Activated naive CD8-positive, alpha-beta T cell treated with anti-CD3 and anti-CD28 coated beads for 36 hours (primary cell): ENCODE results near the gene RBBP4. TPM values are rescaled to one million over a fixed set of nuclear protein-coding genes. Genes with fewer than 3 reads are reported as not detected.

Experiments
- DNase-seq: peaks from one replicate; pipeline ENCODE4 v3.0.0; 2021
- H3K27ac Mint-ChIP-seq: one replicate; pipeline ENCODE4 v1.8.0; 2022; ENCODE audit warnings: mild to moderate bottlenecking, moderate library complexity, mixed read lengths
- H3K27me3 Mint-ChIP-seq: one replicate; pipeline ENCODE4 v1.8.0; 2022; ENCODE audit warnings: mild to moderate bottlenecking, mixed read lengths
- H3K36me3 Mint-ChIP-seq: one replicate; pipeline ENCODE4 v1.8.0; 2021; ENCODE audit warnings: mild to moderate bottlenecking, mixed read lengths
- H3K4me1 Mint-ChIP-seq: one replicate; pipeline ENCODE4 v1.8.0; 2021; ENCODE audit warnings: mixed read lengths
- H3K4me3 Mint-ChIP-seq: one replicate; pipeline ENCODE4 v1.8.0; 2022; ENCODE audit warnings: mild to moderate bottlenecking, moderate library complexity, mixed read lengths
- H3K9me3 Mint-ChIP-seq: one replicate; pipeline ENCODE4 v1.8.0; 2022; ENCODE audit warnings: mixed read lengths
- total RNA-seq, 2 experiments: library from RNA; stranded (reverse); gene quantifications; one replicate each; pipeline ENCODE4 v1.2.3, GENCODE V29; 2021

RBBP4 gene
- 100 to 1,000 TPM; 313 to 317 TPM for total RNA-seq

DNA sequence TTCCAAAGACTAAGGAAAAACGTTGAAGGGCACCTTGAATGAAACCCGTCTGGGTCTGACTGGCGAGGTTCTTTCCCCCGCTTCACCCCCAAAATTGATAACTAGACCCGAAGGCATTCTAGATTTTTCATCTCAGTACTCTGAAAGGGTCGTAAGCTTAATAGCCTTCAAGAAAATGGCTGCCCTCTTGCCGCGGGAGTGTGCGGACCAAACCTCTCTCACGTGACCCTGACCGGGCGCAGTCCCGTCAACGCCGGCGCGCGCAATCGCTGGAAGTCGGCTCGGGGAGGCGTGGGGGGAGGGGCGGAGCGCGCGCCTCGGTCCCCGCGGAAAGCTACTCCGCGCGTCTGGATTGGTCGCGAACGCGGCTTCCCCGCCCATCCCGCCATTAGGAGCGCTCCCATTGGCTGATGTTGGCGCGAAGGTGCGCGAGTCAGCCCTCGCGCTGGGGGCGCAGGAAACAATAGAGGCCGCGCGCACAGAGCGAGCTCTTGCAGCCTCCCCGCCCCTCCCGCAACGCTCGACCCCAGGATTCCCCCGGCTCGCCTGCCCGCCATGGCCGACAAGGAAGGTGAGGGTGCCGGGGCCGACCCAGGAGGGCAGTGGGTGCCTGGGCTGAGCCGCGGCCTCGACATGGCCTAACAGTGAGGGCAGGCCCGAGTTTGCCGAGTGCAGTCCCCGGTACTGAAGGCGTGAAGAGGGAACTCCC lies at the start of gene RBBP4:
TSS of gene RBBP4 (plus strand) at position 457 of the 709 bp plus-strand sequence. CDS start at position 556, 99 bp downstream.
- Mint-ChIP-seq H3K27ac (peak within 1 kb of the TSS; percentile 98), H3K36me3 (peaks cover 54% of the 10 kb centered on the region), H3K4me1 (peaks cover 37% of the 10 kb centered on the region), H3K9me3 (no peaks in the 10 kb centered on the region), H3K27me3 (no peaks in the 10 kb centered on the region), H3K4me3 (peak within 1 kb of the TSS; percentile 98)
- peak; percentile 99 for DNase-seq

DNA sequence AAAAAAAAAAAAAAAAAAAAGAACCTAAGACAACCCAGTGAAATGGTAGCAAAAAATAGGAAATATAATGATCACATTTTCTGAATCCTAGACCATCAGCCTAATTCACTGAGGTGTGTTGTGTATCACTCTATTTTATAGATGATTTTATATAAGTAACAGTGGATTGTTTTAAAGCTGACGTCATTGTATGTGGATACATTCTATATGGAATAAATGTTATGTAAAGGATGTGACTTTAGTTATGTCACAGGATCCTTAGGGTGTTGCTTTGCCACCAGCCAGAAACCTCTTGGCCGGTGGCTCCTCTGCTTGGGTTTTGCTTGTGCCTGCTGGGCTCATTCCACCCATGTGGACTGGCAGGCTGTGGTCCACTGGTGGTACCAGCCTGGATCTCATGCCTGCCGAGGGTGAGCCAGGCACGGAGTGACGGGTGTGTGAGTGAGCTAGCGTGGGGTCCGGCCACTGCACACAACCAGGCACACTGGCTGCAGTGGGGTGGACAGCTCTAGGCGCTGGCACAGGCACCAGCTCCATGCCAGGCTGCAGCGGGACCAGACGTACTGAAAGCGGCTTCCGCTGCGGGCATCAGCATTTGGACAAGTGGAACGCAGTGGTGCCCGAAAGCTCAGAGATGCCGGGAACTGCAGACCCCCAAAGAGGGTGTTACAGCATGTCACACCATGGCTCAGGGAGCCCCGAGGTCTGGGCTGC lies 45.1 kb upstream of the RBBP4 start:
- H3K9me3 Mint-ChIP-seq, result no peaks in the 10 kb centered on the region
- H3K4me3 Mint-ChIP-seq, result no peak overlapping the region
- H3K4me1 Mint-ChIP-seq, result no peaks in the 10 kb centered on the region
- DNase-seq, result no peak
- no peak overlapping the region for H3K27ac Mint-ChIP-seq
- peaks cover 4% of the 10 kb centered on the region for H3K27me3 Mint-ChIP-seq
- H3K36me3 Mint-ChIP-seq, result no peaks in the 10 kb centered on the region

DNA sequence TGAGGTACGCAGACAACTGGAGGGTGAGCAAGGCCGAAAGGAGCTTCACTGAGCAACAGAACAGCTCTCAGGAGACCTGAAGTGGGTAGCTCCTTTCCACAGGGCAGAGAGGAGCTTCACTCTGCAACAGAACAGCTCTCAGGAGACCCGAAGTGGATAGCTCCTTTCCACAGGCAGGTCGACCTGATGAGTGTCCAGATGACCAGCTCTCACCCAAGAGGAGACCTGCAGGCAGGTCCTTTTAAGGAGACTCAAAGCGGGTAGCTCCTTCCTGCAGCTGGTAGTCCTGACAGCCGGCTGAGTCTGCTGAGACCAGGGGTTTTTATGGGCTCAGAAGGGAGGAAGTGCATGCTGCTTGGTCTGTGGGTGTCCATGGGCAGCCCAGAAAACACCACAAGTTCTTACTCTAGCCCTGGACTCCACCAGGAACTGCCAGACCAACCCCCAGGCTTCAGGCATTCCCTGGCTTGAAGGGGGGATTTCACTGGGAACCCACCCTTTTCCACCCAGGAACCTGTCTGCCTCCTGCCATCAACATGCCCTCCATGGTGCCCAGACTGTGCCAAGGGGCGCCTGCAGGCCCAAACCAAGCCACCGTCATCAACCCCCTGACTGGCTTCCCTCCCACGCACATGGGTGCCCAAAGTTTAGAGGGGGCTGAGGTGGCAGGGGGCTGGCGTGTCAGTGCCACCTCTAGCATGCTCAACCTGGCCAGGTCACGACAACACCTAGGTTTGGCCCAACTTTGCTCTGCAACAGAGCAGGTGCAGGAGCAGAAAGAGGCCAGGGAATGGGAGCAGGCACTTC lies 44.2 kb upstream of the RBBP4 start:
- Mint-ChIP-seq H3K27ac (no peak overlapping the region), H3K4me1 (no peaks in the 10 kb centered on the region), H3K36me3 (no peaks in the 10 kb centered on the region), H3K27me3 (peaks cover 4% of the 10 kb centered on the region), H3K9me3 (no peaks in the 10 kb centered on the region), H3K4me3 (no peak overlapping the region)
- no peak for DNase-seq

DNA sequence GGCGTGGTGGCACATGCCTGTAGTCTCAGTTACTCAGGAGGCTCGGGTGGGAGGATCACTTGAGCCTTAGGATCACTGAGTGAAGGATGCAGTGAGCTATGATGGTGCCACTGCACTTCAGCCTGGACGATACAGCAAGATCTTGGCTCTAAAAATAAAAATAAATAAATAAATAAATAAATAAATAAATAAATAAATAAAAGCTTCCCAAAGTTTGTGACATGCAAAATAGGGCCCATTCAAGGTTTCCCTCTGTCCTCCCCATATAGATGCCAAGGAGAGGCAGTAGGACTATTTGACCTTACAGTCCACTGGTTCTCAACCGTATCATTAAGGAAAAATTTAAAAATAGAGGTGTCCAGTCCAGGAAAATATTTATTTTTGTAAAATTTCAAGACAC lies 41.8 kb upstream of the RBBP4 start:
- Mint-ChIP-seq H3K4me1 (peaks cover 7% of the 10 kb centered on the region), H3K36me3 (no peaks in the 10 kb centered on the region), H3K9me3 (no peaks in the 10 kb centered on the region), H3K4me3 (no peak overlapping the region), H3K27ac (no peak overlapping the region), H3K27me3 (no peaks in the 10 kb centered on the region)
- no peak for DNase-seq

DNA sequence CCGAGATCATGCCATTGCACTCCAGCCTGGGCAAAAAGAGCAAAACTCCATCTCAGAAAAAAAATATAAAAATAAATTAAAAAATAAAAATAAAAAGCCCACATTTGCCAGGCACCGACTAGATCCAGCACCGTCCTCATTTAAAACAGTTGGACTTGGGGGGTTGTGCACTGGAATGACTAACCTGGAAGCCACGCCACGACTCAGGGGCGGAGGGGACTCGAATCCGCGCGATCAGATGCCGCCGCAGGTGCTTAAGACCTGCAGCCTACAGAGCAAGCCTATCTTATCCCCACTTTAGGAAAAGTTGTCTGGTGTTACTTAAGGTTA lies 39.2 kb upstream of the RBBP4 start:
- no peaks in the 10 kb centered on the region for H3K9me3 Mint-ChIP-seq
- peaks cover 7% of the 10 kb centered on the region for H3K4me1 Mint-ChIP-seq
- H3K27ac Mint-ChIP-seq, result no peak overlapping the region
- no peaks in the 10 kb centered on the region for H3K36me3 Mint-ChIP-seq
- peak overlapping the region; percentile 29 for H3K4me3 Mint-ChIP-seq
- no peaks in the 10 kb centered on the region for H3K27me3 Mint-ChIP-seq
- no peak for DNase-seq

DNA sequence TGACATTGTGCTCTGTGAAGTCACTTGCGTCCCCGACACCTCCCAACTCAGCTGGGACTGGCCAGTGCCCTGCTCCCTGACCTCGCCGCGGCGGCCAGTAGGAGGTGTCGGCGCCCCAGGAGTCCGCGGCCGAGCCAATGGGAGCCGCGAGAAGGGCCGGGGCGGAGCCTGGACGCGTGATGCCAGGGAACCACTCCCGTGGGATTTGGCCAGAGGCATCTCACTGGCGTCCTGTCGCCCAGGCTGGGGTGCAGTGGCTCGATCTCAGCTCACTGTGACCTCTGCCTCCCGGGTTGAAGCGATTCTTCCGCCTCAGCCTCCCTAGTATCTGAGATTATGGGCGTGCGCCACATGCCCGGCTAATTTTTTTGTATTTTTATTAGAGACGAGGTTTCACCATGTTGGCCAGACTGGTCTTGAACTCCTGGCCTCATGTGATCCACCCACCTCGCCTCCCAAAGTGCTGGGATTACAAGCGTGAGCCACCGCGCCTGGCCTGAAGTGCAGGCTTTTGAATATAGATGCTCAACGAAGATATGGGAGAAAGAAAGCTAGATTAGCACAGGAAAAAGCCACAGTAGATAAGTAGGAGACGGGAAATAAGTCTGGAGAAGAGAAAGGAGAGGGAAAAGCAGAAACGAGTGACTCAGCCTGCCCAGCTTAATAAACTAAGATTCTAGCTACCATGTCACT lies 38.7 kb upstream of the RBBP4 start:
- Mint-ChIP-seq H3K36me3 (no peaks in the 10 kb centered on the region), H3K4me3 (peak overlapping the region; percentile 29), H3K27me3 (no peaks in the 10 kb centered on the region), H3K4me1 (peaks cover 7% of the 10 kb centered on the region), H3K9me3 (no peaks in the 10 kb centered on the region), H3K27ac (no peak overlapping the region)
- DNase-seq, result peak; percentile 77

DNA sequence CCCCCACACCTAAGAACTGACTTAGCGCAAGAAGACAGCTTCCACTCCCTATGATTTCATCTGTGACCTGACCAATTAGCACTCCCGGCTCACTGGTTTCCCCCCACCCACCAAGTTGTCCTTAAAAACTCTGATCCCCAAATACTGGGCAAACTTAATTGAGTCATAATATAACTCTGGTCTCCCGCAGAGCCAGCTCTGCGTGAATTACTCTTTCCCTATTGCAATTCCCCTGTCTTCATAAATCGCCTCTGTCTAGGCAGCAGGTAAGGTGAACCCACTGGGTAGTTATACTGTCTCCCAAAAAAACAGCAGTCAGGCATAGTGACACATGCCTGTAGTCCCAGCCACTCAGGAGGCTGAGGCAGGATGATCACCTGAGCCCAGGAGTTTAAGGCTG lies 37.5 kb upstream of the RBBP4 start:
- no peak for DNase-seq
- H3K36me3 Mint-ChIP-seq, result no peaks in the 10 kb centered on the region
- no peak overlapping the region for H3K4me3 Mint-ChIP-seq
- no peaks in the 10 kb centered on the region for H3K9me3 Mint-ChIP-seq
- peaks cover 7% of the 10 kb centered on the region for H3K4me1 Mint-ChIP-seq
- no peaks in the 10 kb centered on the region for H3K27me3 Mint-ChIP-seq
- H3K27ac Mint-ChIP-seq, result no peak overlapping the region

DNA sequence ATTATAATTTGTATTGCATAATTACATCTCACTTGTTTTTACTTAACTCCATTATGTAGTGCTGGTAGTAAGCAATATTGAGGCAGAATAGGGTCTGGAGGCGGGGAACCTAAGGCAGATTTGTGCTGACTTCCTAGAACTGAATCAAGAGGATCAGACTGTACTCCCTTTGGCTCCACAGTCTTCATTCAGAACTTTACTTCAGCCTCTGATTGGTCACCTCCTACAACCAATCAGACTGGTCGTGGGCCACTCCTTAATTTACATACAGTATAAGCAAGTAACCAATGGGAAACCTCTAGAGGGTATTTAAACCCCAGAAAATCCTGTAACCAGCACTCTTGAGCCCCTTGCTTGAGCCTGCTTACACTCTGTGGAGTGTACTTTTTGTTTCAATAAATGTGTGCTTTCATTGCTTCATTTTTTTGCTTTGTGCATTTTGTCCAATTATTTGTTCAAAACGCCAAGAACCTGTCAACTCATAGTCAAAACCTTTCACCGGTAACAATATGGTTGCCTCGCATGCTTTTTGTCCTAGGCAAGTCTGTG lies 32.3 kb upstream of the RBBP4 start:
- Mint-ChIP-seq H3K27me3 (no peaks in the 10 kb centered on the region), H3K4me3 (no peak overlapping the region), H3K4me1 (peaks cover 25% of the 10 kb centered on the region), H3K27ac (no peak overlapping the region), H3K36me3 (peaks cover 38% of the 10 kb centered on the region), H3K9me3 (peaks cover 8% of the 10 kb centered on the region)
- DNase-seq, result no peak

DNA sequence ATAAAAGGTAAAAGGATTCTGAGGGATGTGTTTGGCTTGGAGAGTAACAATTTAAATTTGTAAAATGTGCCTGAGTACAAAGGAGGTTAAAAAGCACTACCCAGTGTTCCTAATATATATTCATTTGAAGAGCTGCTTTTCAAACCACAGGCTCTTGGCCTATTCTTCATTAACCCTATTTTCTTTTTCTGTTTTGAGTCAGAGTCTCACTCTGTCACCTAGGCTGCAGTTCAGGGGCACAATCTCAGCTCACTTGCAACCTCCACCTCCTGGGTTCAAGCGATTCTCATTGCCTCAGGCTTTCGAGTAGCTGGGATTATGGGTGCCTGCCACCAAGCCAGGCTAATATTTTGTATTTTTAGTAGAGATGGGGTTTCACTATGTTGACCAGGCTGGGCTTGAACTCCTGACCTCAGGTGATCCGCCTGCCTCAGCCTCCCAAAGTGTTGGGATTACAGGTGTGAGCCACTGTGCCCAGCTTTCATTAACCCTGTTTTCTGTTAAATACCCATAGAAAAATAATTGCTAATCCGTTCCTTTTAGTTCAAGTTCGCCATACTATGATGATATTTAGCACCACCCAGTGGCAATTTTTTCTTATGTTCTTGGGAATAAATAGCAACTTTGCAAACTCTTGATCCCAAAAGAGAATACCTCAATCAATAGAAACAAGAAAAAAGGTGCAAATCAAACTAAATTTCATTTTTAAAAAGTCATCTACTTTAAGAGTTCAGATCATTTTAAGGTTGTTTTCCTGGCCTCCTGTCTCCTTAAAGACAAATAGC lies 31.1 kb upstream of the RBBP4 start:
- H3K9me3 Mint-ChIP-seq, result peaks cover 12% of the 10 kb centered on the region
- no peak overlapping the region for H3K4me3 Mint-ChIP-seq
- peaks cover 49% of the 10 kb centered on the region for H3K36me3 Mint-ChIP-seq
- H3K27me3 Mint-ChIP-seq, result no peaks in the 10 kb centered on the region
- peaks cover 33% of the 10 kb centered on the region for H3K4me1 Mint-ChIP-seq
- peak; percentile 3 for DNase-seq
- H3K27ac Mint-ChIP-seq, result peak overlapping the region; percentile 45

DNA sequence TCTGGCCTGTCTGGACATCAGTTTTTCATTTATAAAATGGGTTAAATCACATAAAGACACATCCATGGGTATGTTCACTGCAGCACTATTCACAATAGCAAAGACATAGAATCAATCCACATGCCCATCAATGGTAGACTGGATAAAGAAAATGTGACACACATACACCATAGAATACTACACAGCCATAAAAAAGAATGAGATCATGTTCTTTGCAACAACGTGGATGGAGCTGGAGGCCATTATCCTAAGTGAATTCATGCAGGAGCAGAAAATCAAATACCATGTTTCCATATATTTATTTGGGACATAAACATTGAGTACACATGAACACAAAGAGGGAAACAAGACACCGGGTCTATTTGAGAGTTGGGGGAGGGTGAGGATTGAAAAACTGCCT lies 28.8 kb upstream of the RBBP4 start:
- DNase-seq, result no peak
- peaks cover 36% of the 10 kb centered on the region for H3K4me1 Mint-ChIP-seq
- H3K27me3 Mint-ChIP-seq, result no peaks in the 10 kb centered on the region
- no peak overlapping the region for H3K27ac Mint-ChIP-seq
- H3K36me3 Mint-ChIP-seq, result peaks cover 63% of the 10 kb centered on the region
- no peak overlapping the region for H3K4me3 Mint-ChIP-seq
- H3K9me3 Mint-ChIP-seq, result peaks cover 12% of the 10 kb centered on the region

DNA sequence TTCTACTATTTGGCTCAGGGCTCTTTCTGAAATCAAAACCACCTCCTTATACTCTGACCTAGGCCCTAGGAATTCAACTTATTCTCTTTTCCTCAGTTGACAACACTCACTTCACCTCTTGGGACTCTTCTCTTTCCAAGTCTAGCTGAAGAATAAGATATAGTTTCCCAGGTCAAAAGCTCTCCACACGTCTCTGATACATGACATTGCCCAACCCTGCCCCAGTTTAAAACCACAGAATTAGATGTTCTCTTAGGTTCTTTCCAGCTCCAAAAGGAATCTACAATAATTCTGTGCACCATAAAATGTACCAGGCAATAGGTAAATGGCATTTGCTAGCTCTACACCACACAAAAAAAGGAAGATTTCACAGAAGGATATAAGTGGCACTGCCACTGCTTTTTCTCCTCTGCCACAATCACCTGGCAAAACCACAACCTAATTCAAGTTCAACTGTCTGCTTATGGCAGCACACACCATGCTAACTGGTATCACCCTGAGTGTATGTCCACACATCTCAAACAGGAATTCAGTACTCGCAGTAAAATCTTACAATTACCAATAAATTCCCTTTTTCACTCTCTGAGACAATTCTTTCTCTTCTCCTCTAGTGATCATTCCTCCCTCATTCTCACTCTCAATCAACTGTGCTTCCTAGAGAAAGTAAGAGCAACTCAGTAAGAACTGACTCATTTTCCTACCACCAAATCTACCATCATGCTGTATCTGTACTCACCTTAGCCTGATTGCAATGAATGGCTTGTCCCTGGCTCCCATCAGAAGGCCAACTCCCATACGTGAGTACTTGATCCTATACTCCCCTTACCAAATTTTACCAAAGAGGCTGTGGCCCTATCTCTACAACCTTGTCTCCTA lies 28.0 kb upstream of the RBBP4 start:
- Mint-ChIP-seq H3K9me3 (peaks cover 12% of the 10 kb centered on the region), H3K27me3 (no peaks in the 10 kb centered on the region), H3K4me3 (peak overlapping the region; percentile 35), H3K36me3 (peaks cover 69% of the 10 kb centered on the region), H3K27ac (peak overlapping the region; percentile 92), H3K4me1 (peaks cover 42% of the 10 kb centered on the region)
- no peak for DNase-seq

DNA sequence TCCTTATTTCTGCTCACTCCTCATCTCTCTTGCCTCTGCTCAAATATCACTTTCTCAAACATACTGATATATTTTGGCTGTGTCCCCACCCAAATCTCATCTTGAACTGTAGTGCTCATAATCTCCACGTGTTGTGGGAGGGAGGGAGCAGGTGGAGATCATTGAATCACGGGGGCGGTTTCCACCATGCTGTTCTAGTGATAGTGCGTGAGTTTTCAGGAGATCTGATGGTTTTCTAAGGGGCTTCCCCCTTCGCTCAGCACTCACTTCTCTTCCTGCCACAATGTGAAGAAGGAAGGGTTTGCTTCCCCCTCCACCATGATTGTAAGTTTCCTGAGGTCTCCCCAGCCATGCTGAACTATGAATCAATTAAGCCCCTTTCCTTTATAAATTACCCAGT lies 27.2 kb upstream of the RBBP4 start:
- no peaks in the 10 kb centered on the region for H3K27me3 Mint-ChIP-seq
- H3K9me3 Mint-ChIP-seq, result peaks cover 12% of the 10 kb centered on the region
- peaks cover 42% of the 10 kb centered on the region for H3K4me1 Mint-ChIP-seq
- H3K27ac Mint-ChIP-seq, result peak overlapping the region; percentile 92
- H3K4me3 Mint-ChIP-seq, result peak overlapping the region; percentile 35
- DNase-seq, result peak; percentile 45
- peaks cover 66% of the 10 kb centered on the region for H3K36me3 Mint-ChIP-seq

DNA sequence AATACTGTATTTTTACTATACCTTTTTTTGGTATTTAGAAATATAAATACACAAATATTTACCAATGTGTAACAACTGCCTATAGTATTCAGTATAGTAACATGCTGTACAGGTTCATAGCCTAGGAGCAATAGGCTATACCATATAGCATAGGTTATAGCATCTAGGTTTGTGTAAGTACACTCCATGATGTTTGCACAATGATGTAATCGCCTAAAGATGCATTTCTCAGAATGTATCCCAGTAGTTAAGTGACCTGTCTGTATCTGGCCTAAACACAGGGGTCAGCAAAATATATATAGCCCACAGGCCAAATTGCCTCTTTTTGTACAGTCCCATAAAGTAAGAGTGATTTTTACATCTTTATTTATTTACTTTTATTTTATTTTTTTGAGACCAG lies 24.8 kb upstream of the RBBP4 start:
- Mint-ChIP-seq H3K4me1 (peaks cover 31% of the 10 kb centered on the region), H3K4me3 (no peak overlapping the region), H3K27me3 (no peaks in the 10 kb centered on the region), H3K9me3 (peaks cover 12% of the 10 kb centered on the region), H3K36me3 (peaks cover 57% of the 10 kb centered on the region), H3K27ac (no peak overlapping the region)
- no peak for DNase-seq
